ENCODE data around the gene TNNT2. TPM values are rescaled to one million over a fixed set of nuclear protein-coding genes. Genes with fewer than 3 reads are reported as not detected.

The TNNT2 gene
- total and polyA plus RNA-seq, 2 of the 13 experiments (the other 11 are each of a cell fraction or from before 2014, with no cell fraction given), result 0.20 to 0.63 TPM

GRCh38 chr1:201330541-201330940 lies 46.9 kb downstream of the TNNT2 start:
- POLR2A ChIA-PET, result no interaction called here
- H3K9ac ChIP-seq (ENCODE audit: insufficient read depth, low read depth, low read length), result no peak overlapping the region
- no peak for ATAC-seq
- 73% methylated on average over 2 of the region's 2 CpGs for WGBS (ENCODE audit: low lambda C conversion rate)
- H3K27me3 ChIP-seq (ENCODE audit: control insufficient read depth in 1 of 2, insufficient read depth in 2 of 2, low read length in 2 of 2), result peaks cover 0 to 5% of the 10 kb centered on the region in 2 experiments; a peak in 1 of 5 replicates
- no peaks in the 10 kb centered on the region for H4K20me1 ChIP-seq (ENCODE audit: insufficient read depth, low read length)
- no peaks in the 10 kb centered on the region for H3K9me3 ChIP-seq (ENCODE audit: low read length)
- BruUV-seq (replicated peaks), result no TSS peak
- H2AFZ ChIP-seq (ENCODE audit: low read length), result no peak overlapping the region
- in situ Hi-C loops (cut with HindIII; ENCODE audit: extremely low pct_ligation_motif_present, low pct_unique_long_range_greater_than_20kb), result no loop called here
- H3K4me3 ChIP-seq (replicated peaks in 1 of 3; ENCODE audit: insufficient read depth in 1 of 3, low read depth in 2 of 3, low read length in 3 of 3), result no peak overlapping the region
- no peak for DNase-seq (ENCODE audit: low spot score)
- CTCF ChIA-PET (ENCODE audit: low intra/inter-chr PET ratio, low total read pairs), result no interaction called here
- H3K79me2 ChIP-seq (ENCODE audit: insufficient read depth, low read length), result no peaks in the 10 kb centered on the region
- intact Hi-C loops (cut with micrococcal nuclease; ENCODE audit: unreplicated experiment), result no loop called here
- H3K27ac ChIP-seq (ENCODE audit: extremely low read length, insufficient read depth, low read length), result no peak overlapping the region
- FAIRE-seq, result no peak
- H3K36me3 ChIP-seq (replicated peaks in 1 of 2; ENCODE audit: control insufficient read depth in 1 of 2, insufficient read depth in 2 of 2, low read length in 2 of 2), result no peaks in the 10 kb centered on the region
- H3K4me1 ChIP-seq (ENCODE audit: insufficient read depth, low read length), result no peaks in the 10 kb centered on the region
- no peak overlapping the region for H3K4me2 ChIP-seq (ENCODE audit: low read depth, low read length)
- TF ChIP-seq SKIL (CRISPR knock-in tag; IDR thresholded peaks at IDR 0.05; ENCODE audit: borderline replicate concordance), result no peak
- TF ChIP-seq ZNF20 (CRISPR knock-in tag; IDR thresholded peaks at IDR 0.05), result no peak
- TF ChIP-seq TOPORS (CRISPR knock-in tag; IDR thresholded peaks at IDR 0.05), result no peak
- TF ChIP-seq SETDB1 (CRISPR knock-in tag; IDR thresholded peaks at IDR 0.05; ENCODE audit: borderline replicate concordance), result no peak
- TF ChIP-seq ZNF124 (CRISPR knock-in tag; IDR thresholded peaks at IDR 0.05), result no peak
- TF ChIP-seq ZBTB46 (CRISPR knock-in tag; IDR thresholded peaks at IDR 0.05; ENCODE audit: borderline replicate concordance), result no peak
- no peak for TF ChIP-seq WIZ (CRISPR knock-in tag; IDR thresholded peaks at IDR 0.05)
- no peak for TF ChIP-seq ZNF687 (CRISPR knock-in tag; IDR thresholded peaks at IDR 0.05)
- no peak for TF ChIP-seq HMGXB3 (CRISPR knock-in tag; IDR thresholded peaks at IDR 0.05; ENCODE audit: borderline replicate concordance)
- TF ChIP-seq ZNF44 (CRISPR knock-in tag; IDR thresholded peaks at IDR 0.05), result no peak
- no peak for TF ChIP-seq ZEB1 (IDR thresholded peaks at IDR 0.05; ENCODE audit: insufficient replicate concordance, low read depth)
